Iris pigment epithelial cell (primary cell): ENCODE data around the gene VRK3.
"Not testable (repeated sequence)": the region's sequence is repeated elsewhere in the genome, so short reads cannot be mapped to it uniquely, and the experiment has no call there.

Experiments used
- DNase-seq: peaks from one replicate; pipeline ENCODE4 v3.0.0-alpha.2; 2011; ENCODE audit warnings: low read depth

Gene VRK3

DNA sequence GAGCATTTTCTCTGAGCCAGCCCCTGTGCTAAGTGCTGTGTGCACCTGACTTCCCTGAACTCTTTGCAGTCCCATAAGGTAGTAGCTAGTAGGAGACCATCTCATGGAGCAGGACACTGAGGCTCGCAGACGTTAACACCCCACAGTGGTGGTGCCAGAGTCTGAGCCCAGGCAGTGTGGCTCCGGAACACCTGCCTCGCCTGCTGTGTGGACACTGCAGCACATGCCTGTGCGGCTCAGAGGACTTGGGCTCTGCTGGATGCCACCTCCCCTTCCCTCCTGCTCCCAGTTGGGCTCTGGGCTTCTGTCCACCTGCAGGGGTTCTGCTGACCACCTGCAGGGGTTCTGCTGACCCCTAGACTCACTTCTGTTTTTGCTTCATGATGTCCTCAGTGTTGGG lies 37.2 kb downstream of the VRK3 start:
- DNase-seq, result no peak

DNA sequence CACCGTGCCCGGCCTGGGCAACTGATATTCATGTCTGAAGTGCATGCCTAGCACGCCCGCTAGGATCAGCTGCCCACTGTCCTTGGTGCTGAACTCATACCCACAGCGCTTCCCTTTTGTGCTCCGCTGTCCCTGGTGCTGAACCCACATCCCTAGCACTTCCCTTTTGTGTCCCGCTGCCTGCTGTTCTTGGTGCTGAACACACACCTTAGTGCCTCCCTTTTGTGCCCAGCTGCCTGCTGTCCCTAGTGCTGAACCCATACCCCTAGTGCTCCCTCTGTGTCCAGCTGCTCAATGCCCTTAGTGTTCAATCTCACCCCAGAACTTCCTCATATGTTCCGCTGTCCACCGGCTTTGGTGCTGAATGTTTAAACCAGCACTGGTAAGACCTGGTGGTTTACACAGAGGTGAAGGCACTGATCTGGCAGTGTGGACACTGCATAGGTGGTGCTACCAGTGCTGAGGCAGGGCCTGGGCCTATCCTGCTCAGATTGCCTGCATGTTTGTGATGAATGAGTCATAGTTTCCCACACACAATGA lies 37.9 kb downstream of the VRK3 start:
- peak; percentile 87 for DNase-seq

DNA sequence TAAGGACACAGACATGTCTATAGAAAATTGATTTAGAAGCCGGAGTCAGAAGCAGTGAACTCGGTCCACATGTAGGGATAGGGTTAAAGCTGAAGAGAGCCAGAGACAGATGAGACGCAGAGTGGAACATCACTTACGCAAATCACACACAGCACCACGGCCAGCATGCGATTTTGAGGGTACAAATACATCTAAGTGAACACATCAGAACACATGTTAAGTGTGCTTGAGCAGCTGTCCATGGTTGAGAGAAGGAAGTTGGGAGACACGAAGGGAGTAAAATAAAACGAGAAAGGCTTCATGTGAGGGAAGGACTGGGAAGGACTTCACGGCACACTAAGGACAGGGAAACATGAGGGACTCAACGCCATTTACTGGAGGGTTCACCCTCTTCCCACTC lies 38.8 kb downstream of the VRK3 start:
- DNase-seq, result no peak

DNA sequence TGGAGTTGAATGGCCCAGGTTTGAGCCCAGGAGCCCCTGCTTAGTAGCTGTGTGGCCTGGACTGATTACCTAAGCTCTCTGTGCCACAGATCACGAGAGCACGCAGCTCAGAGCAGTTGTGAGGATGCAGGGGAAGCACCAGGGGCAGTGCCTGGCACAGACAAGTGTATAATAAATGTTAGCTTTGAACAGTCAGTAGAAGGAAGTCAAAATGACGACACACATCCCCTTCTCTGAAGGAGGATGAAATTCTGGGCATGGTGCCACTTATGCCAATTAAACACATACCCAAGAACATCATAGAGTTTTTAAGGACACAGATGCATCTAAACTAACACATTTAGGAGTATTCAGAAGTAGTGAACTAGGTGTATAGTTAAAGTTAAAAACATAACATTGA lies 39.3 kb downstream of the VRK3 start:
- no peak for DNase-seq

DNA sequence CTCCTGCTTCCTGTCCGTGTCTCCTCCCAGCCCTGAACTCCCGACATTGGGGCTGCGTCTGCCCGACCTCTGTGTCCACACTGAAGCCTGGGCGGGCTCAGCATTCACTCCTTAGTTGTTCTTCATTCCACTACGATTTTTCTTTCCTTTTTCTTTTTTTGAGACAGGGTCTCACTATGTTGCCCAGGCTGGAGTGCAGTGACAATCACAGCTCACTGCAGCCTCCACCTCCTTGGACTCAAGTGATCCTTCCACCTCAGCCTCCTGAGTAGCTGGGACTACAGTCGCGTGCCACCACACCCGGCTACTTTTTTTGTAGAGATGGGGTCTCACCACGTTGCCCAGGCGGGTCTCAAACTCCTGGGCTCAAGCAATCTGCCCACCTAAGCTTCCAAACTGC lies 40.7 kb downstream of the VRK3 start:
- no peak for DNase-seq

DNA sequence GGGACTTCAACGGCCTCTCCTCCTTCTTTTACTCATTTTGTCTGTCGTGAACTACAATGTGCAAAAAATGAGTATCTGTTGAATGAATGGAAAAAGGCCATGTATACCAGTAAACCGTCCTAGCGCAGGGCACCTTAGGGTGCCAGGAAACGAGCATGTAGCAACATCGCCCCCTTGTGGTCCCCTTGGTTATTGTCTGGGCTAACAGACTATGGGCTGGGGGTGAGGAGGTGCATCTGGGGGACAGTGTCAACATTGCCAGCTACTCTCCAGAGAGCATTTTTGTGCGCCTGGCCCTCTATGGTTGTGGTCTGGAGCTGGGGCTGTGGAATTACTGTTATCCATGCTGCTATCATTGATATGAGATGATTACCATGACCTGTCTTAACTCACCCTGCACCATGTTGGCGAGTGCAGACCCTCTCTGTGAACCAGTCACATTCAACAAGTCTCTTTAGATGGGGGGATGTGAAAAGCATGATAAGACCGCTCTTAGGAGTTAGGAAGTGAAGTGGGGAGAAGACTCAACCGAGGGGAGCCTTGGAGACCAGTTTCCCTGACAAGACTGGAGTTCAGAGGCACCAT lies 41.4 kb downstream of the VRK3 start:
- DNase-seq, result peak; percentile 29

DNA sequence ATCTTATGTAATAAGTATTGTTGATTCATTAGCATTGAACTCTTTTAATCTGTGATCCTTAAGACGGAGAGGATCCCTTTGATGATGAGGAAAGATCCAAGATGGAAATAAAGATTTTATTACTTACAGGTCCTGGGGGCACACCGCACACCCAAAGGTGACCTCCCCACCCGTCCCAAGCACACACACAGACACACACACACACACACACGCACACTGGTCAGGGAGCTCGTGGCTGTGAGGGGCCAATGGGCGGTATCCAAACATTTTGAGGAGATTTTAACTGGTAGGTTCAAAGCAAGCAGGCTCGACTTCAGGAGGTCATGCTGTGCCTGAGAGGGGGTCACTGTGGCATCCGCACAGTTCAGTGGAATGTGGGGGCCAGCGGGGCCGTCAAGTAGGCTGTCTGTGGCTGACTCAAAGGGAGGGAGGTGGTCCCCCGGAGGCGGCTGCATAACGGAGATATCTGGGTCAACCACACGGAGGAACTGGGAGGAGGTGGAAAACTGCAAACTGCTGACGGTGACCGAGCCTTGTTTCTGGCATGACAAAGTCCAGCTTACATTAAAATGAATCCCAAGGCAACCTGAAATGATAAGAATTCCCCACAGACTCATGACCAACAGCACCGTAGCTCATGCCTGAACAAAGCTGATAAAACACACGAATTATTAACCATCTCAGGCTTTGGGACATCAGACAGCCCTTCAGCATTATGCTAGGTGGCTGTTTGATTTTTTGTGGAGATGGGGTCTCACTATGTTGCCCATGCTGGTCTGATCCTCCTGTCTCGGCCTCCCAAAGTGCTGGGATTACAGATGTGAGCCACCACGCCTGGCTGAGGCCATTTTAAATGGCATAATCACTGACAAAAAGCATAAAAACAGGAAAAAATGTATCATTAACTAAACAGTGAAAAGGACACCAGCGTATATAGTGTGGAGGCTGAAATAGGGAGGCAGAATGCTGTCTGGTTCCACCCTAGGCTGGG lies 43.3 kb downstream of the VRK3 start:
- DNase-seq, result no peak

DNA sequence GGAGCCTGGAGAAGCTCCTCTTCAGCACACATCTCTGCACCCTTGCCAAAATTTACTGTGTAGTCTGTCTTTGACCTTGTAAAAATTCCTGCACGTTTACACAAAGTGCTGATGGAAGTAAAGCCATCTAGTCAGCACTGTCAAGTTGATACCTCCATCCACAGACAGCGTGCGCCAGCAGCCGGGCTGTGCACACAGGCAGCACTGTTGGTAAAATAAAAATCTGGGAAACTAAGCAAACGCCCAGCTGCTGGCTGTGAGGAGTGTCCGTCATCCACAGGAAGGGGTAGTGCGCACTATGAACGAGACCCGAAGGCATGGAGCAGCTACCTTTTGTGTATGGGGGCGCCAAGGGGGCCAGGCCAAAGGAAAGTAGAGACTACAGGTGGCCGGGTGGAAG lies 46.8 kb downstream of the VRK3 start:
- no peak for DNase-seq

DNA sequence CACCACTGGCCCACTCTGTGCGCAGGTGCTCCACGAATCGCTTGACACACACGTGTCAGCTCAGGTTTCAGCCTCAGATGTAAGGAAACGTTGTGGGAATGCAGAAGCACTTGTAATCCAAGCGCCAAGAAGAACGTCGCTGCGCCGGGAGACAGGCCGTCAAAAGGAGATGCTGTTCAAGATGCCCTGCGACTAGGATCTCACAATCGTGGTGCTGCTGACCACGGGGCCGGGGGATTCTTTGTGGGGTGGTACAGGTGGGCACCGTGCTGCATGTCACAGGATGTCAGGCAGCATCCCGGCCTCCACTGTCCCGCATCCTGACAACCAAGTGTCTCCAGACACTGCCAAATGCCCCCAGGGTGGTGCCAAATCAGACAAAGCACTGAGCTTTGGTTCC lies 47.3 kb downstream of the VRK3 start:
- DNase-seq, result no peak

DNA sequence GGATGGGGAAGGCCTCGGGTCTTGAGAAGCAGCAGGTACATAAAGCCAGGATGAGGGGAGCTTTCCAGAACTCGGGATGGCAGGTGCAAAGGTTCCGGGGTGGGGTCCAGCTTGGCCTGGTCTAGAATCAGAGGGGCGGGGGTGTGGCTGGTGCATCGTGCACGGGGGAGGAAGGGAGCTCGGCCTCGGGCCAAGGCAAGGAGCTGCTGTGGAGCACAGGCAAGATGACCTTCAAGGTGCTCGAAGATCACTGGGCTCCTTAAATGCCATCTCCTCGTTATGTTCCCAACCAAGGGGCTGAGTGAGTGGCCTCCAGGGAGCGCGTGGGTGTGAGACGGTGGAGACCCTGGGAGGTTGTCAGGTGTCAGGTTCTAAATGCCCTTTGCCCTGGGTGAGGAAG lies 48.1 kb downstream of the VRK3 start:
- DNase-seq, result no peak

DNA sequence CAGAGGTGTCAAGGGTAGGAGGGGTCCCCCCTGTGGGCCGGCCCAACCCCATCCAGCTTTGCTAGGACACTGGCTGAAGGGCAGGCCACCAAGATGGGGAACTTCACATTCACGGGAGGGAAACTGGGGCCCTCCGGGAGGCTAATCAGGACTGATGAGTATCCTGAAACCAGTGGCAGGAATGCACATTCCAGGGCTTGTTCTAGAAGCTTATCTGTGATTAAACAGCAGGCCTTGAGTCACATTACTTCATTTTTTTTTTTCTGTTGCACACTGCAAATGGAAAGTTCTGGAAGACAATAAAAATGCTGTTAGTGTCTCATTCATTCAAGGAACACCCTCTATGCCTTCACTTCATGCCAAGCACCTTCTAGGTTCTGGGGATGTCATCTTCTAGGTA lies 48.7 kb downstream of the VRK3 start:
- DNase-seq, result no peak

DNA sequence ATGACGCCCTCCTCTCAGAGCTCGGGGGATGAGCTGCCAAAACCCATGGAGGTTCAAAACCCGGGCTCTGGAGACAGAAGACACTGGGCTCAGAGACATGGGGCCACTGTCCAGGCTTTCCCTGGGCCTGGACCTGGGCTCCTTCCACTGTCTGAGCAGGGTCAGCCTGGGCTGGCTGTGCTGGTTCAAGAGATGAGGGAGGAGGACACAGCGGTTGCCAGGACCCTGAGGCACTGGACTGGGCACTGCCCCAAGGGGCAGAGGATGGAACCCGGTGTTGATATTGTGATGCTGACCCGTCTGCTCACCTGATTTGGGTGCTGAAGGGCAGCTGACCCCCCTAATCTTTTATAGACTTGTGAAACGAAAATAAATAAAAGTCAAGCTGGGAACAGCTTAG lies 50.1 kb downstream of the VRK3 start:
- DNase-seq, result no peak

DNA sequence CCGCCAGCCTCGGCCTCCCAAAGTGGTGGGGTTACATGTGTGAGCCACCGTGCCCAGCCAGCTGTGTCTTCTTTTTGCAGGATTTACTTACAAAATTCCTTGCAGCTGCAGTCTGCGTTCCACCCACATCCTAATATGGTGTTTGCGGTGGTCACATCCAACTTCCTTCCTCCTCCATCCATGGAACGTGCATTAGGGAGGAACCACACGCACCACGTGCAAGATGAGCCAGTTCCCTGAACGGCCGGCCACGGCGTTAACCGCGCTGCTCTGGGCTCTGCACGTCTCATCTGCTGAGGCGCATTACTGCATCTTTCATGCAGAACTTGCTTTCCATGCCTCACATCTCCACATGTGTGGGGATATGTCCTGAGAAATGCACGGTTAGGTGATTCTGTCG lies 51.2 kb downstream of the VRK3 start:
- no peak for DNase-seq

DNA sequence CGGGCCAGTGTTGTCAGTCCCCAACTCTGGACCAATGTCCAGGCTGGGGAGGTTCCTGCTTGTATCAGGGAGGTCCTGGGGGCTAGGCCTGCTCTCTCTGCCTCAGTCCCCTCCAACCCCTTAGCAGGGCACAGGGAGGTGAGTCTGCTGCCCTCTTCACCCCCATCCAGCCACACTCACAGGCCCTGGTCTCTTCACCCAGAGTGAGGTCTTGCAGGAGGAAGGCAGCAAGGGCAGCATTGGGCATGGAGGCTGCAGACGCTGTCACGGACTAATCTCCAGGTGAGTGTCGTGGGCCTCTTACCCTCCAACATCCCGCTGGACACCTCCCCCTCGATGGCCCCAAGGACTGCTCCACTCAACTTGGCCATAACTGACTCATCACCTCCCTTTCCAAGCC lies 52.3 kb downstream of the VRK3 start:
- no peak for DNase-seq

DNA sequence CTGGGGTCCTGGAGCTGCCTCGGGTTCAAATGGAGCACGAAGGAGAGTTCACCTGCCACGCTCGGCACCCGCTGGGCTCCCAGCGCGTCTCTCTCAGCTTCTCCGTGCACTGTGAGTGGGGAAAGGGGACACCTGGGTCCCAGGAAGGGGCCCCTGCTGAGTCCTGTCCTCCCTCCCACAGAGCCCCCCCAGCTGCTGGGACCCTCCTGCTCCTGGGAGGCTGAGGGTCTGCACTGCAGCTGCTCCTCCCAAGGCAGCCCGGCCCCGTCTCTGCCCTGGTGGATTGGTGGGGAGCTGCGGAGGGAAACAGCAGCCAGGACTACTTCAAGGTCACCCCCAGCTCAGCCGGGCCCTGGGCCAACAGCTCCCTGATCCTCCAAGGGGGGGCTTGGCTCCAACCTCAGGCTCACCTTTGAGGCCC lies 53.2 kb downstream of the VRK3 start:
- no peak for DNase-seq

DNA sequence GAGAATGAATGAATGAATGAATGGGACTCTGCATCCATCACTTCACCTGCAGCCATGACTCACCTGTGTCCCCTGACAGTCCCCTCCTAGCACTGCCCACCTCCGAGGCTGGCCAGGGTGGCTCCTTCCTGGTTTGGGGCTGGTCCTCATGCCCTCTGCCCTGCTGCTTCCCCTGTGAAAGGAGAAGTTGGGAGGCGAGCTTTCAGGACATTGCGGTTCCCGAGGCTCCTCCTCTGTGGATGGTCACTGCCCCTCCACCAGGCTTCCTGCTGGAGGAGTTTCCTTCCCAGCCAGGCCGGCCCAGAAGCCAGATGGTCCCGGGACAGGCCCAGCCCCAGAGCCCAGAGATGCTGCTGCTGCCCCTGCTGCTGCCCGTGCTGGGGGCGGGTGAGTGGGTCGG lies 55.8 kb downstream of the VRK3 start:
- not testable (repeated sequence) for DNase-seq

DNA sequence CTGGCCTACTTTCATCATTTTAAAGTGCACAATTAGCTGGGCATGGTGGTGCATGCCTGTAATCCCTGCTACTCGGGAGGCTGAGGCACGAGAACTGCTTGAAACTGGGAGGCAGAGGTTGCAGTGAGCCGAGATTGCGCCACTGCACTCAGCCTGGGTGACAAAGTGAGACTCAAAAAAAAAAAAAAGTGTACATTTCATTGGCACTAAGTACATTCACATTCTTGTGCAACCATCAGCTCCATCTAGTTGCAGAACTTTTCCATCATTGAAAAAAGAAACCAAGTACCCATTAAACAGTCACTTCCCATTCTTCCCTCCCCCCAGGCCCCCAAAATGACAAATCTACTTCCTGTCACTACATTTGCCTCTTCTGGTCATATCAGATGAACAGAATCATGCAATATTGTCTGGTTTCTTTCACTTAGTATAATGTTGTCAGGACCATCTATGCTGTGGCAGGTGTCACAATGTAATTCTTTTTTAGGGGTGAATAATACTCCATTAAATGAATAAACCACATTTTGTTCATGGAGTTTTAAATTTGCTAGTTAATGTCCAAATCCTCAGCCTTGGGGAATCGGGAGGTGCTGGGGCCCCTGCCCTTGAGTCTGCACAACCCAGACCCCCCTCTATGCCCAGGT lies 56.8 kb downstream of the VRK3 start:
- DNase-seq, result no peak

DNA sequence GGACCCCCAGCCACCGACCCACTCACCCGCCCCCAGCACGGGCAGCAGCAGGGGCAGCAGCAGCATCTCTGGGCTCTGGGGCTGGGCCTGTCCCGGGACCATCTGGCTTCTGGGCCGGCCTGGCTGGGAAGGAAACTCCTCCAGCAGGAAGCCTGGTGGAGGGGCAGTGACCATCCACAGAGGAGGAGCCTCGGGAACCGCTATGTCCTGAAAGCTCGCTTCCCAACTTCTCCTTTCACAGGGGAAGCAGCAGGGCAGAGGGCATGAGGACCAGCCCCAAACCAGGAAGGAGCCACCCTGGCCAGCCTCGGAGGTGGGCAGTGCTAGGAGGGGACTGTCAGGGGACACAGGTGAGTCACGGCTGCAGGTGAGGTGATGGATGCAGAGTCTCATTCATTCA lies 64.2 kb downstream of the VRK3 start, which contains the start of gene SIGLEC11:
SIGLEC11 (minus strand) TSS at position 193 of the 400 bp plus-strand sequence; CDS start at position 102, 91 bp downstream.
- not testable (repeated sequence) for DNase-seq

DNA sequence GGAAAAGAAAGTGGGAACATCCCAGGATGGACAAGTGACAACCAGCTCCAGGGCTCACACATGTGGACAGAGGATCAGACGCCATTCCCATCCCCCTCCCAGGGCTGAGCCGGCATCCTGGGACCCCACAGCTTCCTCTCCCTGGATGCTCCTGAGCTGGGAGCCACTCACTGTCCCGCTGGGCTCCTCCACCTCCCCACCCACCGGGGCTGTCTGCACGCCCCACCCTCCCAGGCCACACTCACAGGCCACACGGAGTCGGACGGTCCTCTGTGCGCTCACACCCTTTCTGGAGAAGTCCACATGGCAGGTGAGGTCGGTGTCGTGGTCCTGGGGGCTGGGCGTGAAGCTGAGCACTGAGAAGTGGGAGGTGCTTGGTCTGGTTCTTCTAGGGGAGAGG lies 65.3 kb downstream of the VRK3 start:
- DNase-seq, result not testable (repeated sequence)

DNA sequence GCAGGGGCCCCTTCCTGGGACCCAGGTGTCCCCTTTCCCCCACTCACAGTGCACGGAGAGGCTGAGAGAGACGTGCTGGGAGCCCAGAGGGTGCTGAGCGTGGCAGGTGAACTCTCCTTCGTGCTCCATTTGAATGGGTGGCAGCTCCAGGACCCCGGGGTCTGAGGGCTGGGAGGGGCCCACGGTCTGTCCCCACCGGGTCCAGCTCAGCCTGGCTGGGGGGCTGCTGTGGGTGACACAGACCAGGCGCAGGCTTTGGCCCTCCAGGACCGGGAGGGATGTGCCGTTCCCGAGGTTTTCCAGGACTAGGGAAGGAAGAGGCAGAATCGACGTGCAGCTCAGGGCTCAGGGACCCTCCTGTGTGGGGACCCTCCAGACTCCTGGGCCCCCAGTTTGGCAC lies 66.6 kb downstream of the VRK3 start:
- not testable (repeated sequence) for DNase-seq

DNA sequence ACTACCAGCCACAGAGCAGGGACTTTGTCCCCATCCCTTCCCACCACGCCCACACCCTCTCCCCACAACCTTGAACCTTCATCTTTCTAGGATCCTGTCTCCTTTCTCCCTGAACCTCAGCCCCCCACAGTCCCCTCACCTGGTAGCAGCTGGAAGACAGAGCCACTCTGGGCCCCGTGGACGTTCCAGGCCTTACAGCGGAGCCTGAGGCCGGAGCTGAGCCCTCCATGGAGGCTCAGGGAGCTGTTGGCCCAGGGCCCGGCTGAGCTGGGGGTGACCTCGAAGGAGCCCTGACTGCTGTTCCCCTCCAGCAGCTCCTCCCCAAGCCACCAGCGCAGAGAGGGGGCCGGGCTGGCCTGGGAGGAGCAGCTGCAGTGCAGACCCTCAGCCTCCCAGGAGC lies 67.0 kb downstream of the VRK3 start:
- DNase-seq, result not testable (repeated sequence)

DNA sequence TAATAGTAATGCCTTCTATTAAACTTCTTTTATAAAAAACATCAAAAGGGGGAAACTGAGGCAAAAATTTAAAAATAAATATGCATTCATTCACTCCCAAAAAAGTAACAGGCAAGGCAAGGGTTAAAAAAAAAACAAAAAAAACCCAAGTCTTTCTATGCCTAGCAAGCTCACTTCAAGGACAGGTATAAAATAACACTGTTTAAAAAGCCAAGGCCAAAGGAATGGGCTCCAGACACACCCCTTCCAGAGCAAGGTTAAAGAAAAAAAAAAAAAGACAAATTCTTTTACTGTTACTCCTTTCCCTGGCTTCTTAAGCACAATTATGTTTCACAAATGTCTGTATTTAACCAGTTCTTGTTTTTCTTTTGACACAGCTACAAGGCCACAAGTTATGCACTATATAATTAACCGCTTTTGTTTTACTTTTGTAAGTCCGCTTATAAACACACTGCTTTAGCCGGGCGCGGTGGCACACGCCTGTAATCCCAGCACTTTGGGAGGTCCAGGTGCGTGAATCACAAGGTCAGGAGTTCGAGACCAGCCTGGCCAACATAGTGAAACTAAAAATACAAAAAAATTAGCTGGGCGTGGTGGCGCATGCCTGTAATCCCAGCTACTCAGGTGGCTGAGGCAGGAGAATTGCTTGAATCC lies 67.8 kb downstream of the VRK3 start:
- DNase-seq, result peak; percentile 23
